Fibroblast of lung (primary cell): ENCODE measurements around the gene CD160. TPM values are rescaled to one million over a fixed set of nuclear protein-coding genes. Genes with fewer than 3 reads are reported as not detected.

Experiments
- DNase-seq, 2 donors: peaks; one replicate each; pipeline versions ENCODE4 v3.0.0 to v3.0.0-alpha.2; 2010; ENCODE audit warnings: low read depth in 2 of 2
- H2AFZ ChIP-seq: 2 replicates; pipeline ENCODE4 v1.5.1; 2012; ENCODE audit warnings: low read length, control low read depth, inconsistent platforms
- H3K27ac ChIP-seq: 2 replicates; pipeline ENCODE4 v1.5.1; 2011; ENCODE audit warnings: low read length, control low read depth; ENCODE audit not compliant: insufficient read depth
- H3K27me3 ChIP-seq: 2 replicates; pipeline ENCODE4 v1.5.1; 2011; ENCODE audit warnings: mild to moderate bottlenecking, low read length; ENCODE audit not compliant: control insufficient read depth, insufficient read depth
- H3K36me3 ChIP-seq: 2 replicates; pipeline ENCODE4 v1.5.1; 2011; ENCODE audit warnings: low read length; ENCODE audit not compliant: control insufficient read depth, insufficient read depth
- H3K4me1 ChIP-seq: 2 replicates; pipeline ENCODE4 v1.5.1; 2011; ENCODE audit warnings: low read length; ENCODE audit not compliant: control insufficient read depth, insufficient read depth; ENCODE audit errors: extremely low read depth
- H3K4me2 ChIP-seq: 2 replicates; pipeline ENCODE4 v1.5.1; 2011; ENCODE audit warnings: low read length, control low read depth; ENCODE audit not compliant: insufficient read depth; ENCODE audit errors: extremely low read depth
- H3K4me3 ChIP-seq, 4 experiments: fragments of 200-600 bp in 1 of 4; sonication (generic) in 1 of 4; replicated peaks in 1 of 4; 2 replicates each; pipeline ENCODE4 v1.5.1; 2011 to 2016; ENCODE audit warnings: low read length in 4 of 4, low read depth in 3 of 4, mild to moderate bottlenecking in 3 of 4, control low read depth in 2 of 4, inconsistent platforms in 1 of 4, mixed read lengths in 1 of 4; ENCODE audit not compliant: insufficient read depth in 1 of 4; ENCODE audit errors: control extremely low read depth in 1 of 4
- H3K79me2 ChIP-seq: 2 replicates; pipeline ENCODE4 v1.5.1; 2012; ENCODE audit warnings: mild to moderate bottlenecking, low read length, inconsistent platforms; ENCODE audit not compliant: control insufficient read depth, insufficient read depth
- H3K9ac ChIP-seq: 2 replicates; pipeline ENCODE4 v1.5.1; 2011; ENCODE audit warnings: mild to moderate bottlenecking, low read length, control low read depth; ENCODE audit not compliant: insufficient read depth
- H3K9me3 ChIP-seq: 2 replicates; pipeline ENCODE4 v1.5.1; 2012; ENCODE audit warnings: low read depth, low read length; ENCODE audit not compliant: control insufficient read depth, insufficient read depth
- H4K20me1 ChIP-seq: 2 replicates; pipeline ENCODE4 v1.5.1; 2011; ENCODE audit warnings: low read length; ENCODE audit not compliant: control insufficient read depth, insufficient read depth; ENCODE audit errors: extremely low read depth
- EZH2 ChIP-seq: IDR thresholded peaks from 2 replicates; pipeline ENCODE4 v1.5.1; 2012; ENCODE audit warnings: low read length, control low read depth, mild to moderate bottlenecking; ENCODE audit errors: missing control alignments
- polyA plus RNA-seq, 2 donors: library from polyadenylated mRNA; depleted of rRNA in 1 of 2; stranded (reverse) in 1 of 2; unstranded in 1 of 2; fragments of >200 nt; gene quantifications; 2 replicates each; pipeline ENCODE4 v1.2.1, GENCODE V29; 2011 to 2012; ENCODE audit warnings: missing spikeins in 1 of 2
- total RNA-seq: library from RNA; depleted of rRNA; stranded (reverse); fragments of >200 nt; gene quantifications from 2 replicates; pipeline ENCODE4 v1.2.1, GENCODE V29; 2014
- TF ChIP-seq, protein P1 (sequence below), 2 donors: IDR thresholded peaks in 1 of 2; conservative IDR thresholded peaks in 1 of 2; 1 replicate in 1 of 2; 2 replicates in 1 of 2; pipeline ENCODE4 v1.5.1; 2011 to 2012; ENCODE audit warnings: low read length in 2 of 2, control low read depth in 1 of 2, inconsistent platforms in 1 of 2, low read depth in 1 of 2, mild to moderate bottlenecking in 1 of 2

CD160 gene
- total and polyA plus RNA-seq, 2 donors (not counting 1 experiment from before 2014, with no cell fraction given), result not detected

- H3K9ac ChIP-seq, result no peak overlapping the region
- no peak overlapping the region for H3K27ac ChIP-seq
- no peak overlapping the region for H2AFZ ChIP-seq
- TF ChIP-seq EZH2, result no peak
- TF ChIP-seq, protein P1, sequence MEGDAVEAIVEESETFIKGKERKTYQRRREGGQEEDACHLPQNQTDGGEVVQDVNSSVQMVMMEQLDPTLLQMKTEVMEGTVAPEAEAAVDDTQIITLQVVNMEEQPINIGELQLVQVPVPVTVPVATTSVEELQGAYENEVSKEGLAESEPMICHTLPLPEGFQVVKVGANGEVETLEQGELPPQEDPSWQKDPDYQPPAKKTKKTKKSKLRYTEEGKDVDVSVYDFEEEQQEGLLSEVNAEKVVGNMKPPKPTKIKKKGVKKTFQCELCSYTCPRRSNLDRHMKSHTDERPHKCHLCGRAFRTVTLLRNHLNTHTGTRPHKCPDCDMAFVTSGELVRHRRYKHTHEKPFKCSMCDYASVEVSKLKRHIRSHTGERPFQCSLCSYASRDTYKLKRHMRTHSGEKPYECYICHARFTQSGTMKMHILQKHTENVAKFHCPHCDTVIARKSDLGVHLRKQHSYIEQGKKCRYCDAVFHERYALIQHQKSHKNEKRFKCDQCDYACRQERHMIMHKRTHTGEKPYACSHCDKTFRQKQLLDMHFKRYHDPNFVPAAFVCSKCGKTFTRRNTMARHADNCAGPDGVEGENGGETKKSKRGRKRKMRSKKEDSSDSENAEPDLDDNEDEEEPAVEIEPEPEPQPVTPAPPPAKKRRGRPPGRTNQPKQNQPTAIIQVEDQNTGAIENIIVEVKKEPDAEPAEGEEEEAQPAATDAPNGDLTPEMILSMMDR (conservative IDR thresholded peaks at IDR 0.05 in 1 of 2, IDR thresholded peaks at IDR 0.05 in 1 of 2; ENCODE audit: low read depth in 1 of 2, low read length in 2 of 2), result no peak
- no peak overlapping the region for H3K4me3 ChIP-seq
- DNase-seq, result no peak
- peaks cover 4% of the 10 kb centered on the region for H3K36me3 ChIP-seq
- H3K9me3 ChIP-seq, result no peaks in the 10 kb centered on the region
- H3K79me2 ChIP-seq, result peaks cover 3% of the 10 kb centered on the region
- H4K20me1 ChIP-seq, result no peaks in the 10 kb centered on the region
- H3K4me2 ChIP-seq, result no peak overlapping the region
- H3K27me3 ChIP-seq, result no peaks in the 10 kb centered on the region
- H3K4me1 ChIP-seq, result peaks cover 4% of the 10 kb centered on the region
Measured at GRCh38 chr1:145786271-145786670, 67.0 kb downstream of the CD160 start.

DNA sequence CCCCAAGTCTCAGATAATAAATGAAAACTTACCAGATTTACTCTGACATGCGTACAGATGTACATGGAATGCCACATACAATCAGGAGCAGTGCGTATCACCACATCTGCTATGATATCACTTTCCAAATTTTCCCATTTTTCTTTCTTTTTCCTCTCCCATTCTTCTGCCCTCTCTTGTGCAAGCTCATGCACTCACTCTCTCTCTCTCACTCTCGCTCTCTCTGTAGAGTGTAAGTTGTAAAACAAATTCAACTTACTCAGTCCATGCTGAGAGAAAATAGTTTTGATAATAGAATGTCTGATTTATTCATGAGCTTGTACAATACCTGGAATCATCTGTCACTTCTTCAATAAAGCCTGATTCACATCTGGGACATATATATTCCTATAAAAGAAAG, 69.3 kb downstream of the CD160 start:
- H3K27me3 ChIP-seq, result no peaks in the 10 kb centered on the region
- no peaks in the 10 kb centered on the region for H3K4me1 ChIP-seq
- H3K4me3 ChIP-seq, result no peak overlapping the region
- H3K27ac ChIP-seq, result no peak overlapping the region
- no peaks in the 10 kb centered on the region for H3K9me3 ChIP-seq
- TF ChIP-seq, protein P1 (conservative IDR thresholded peaks at IDR 0.05 in 1 of 2, IDR thresholded peaks at IDR 0.05 in 1 of 2; ENCODE audit: low read depth in 1 of 2, low read length in 2 of 2), result no peak
- no peak for TF ChIP-seq EZH2
- no peak overlapping the region for H2AFZ ChIP-seq
- H3K79me2 ChIP-seq, result peaks cover 6% of the 10 kb centered on the region
- H3K4me2 ChIP-seq, result no peak overlapping the region
- peaks cover 4% of the 10 kb centered on the region for H3K36me3 ChIP-seq
- H4K20me1 ChIP-seq, result no peaks in the 10 kb centered on the region
- DNase-seq, result no peak
- H3K9ac ChIP-seq, result no peak overlapping the region

Other genes with a start within 250 kb of the CD160 start
- gene GPR89A, start 111.5 kb upstream of the CD160 start, total RNA-seq, result 22.1 and 23.6 TPM in 2 replicates
- 25.4 and 30.8 TPM in 2 replicates for gene GPR89A, start 111.5 kb upstream of the CD160 start, polyA plus RNA-seq
- gene PDZK1, start 12.1 kb upstream of the CD160 start, total RNA-seq, result 0.26 and 1.5 TPM in 2 replicates
- 0.91 and 2.3 TPM in 2 replicates for gene PDZK1, start 12.1 kb upstream of the CD160 start, polyA plus RNA-seq
- 9.2 and 19.8 TPM in 2 replicates for gene RNF115, start 104.6 kb downstream of the CD160 start, total RNA-seq
- gene RNF115, start 104.6 kb downstream of the CD160 start, polyA plus RNA-seq, result 16.2 and 25.5 TPM in 2 replicates
- gene POLR3C, start 104.7 kb downstream of the CD160 start, total RNA-seq, result 32.1 and 38.3 TPM in 2 replicates
- 45.1 and 64.5 TPM in 2 replicates for gene POLR3C, start 104.7 kb downstream of the CD160 start, polyA plus RNA-seq
- gene NUDT17, start 126.1 kb downstream of the CD160 start, total RNA-seq, result 2.1 and 5.1 TPM in 2 replicates
- gene NUDT17, start 126.1 kb downstream of the CD160 start, polyA plus RNA-seq, result 3.4 and 4.5 TPM in 2 replicates
- 5.1 and 8.9 TPM in 2 replicates for gene PIAS3, start 139.6 kb downstream of the CD160 start, total RNA-seq
- gene PIAS3, start 139.6 kb downstream of the CD160 start, polyA plus RNA-seq, result 22.9 and 29.3 TPM in 2 replicates
- gene ANKRD35, start 166.4 kb downstream of the CD160 start, total RNA-seq, result 2.3 and 4.5 TPM in 2 replicates
- gene ANKRD35, start 166.4 kb downstream of the CD160 start, polyA plus RNA-seq, result 0.65 and 3.4 TPM in 2 replicates
- 0.51 and 2.8 TPM in 2 replicates for gene ITGA10, start 190.6 kb downstream of the CD160 start, total RNA-seq
- 1.2 and 1.7 TPM in 2 replicates for gene ITGA10, start 190.6 kb downstream of the CD160 start, polyA plus RNA-seq
- 21.1 and 28.2 TPM in 2 replicates for gene PEX11B, start 199.2 kb downstream of the CD160 start, total RNA-seq
- 34.3 and 41.3 TPM in 2 replicates for gene PEX11B, start 199.2 kb downstream of the CD160 start, polyA plus RNA-seq
- gene RBM8A, start 208.0 kb downstream of the CD160 start, total RNA-seq, result 56.6 and 61.9 TPM in 2 replicates
- 137 and 235 TPM in 2 replicates for gene RBM8A, start 208.0 kb downstream of the CD160 start, polyA plus RNA-seq
- 10.5 and 14.2 TPM in 2 replicates for gene LIX1L, start 238.5 kb downstream of the CD160 start, total RNA-seq
- 63.3 and 65.7 TPM in 2 replicates for gene LIX1L, start 238.5 kb downstream of the CD160 start, polyA plus RNA-seq
- 0.26 and 1.2 TPM in 2 replicates for gene ANKRD34A, start 245.1 kb downstream of the CD160 start, total RNA-seq
- gene ANKRD34A, start 245.1 kb downstream of the CD160 start, polyA plus RNA-seq, result 1.9 and 2.6 TPM in 2 replicates
- 15.4 and 23.8 TPM in 2 replicates for gene POLR3GL, start 245.2 kb downstream of the CD160 start, total RNA-seq
- 22.6 and 23.3 TPM in 2 replicates for gene POLR3GL, start 245.2 kb downstream of the CD160 start, polyA plus RNA-seq